Measurements from ENCODE around the gene SEC22A. TPM values are rescaled to one million over a fixed set of nuclear protein-coding genes. Genes with fewer than 3 reads are reported as not detected.

SEC22A gene
- total and polyA plus RNA-seq, 4 donors = 6.9 to 47.7 (median 11.9) TPM

DNA sequence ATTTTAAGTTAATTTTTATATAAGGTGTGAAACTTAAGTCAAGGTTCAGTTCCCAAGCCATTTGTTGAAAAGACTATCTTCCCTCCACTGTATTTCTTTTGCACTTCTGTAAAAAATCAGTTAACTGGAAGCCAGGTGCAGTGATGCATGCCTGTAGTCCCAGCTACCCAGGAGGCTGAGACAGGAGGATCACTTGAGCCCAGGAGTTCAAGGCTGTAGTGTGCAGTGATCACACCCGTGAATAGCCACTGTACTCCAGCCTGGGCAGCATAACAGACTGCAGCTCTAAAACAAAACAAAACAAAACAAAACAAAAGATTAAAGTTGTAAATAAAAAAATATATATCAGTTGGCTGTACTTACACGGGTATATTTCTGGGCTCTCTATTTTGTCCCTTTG, 33.1 kb upstream of the SEC22A start:
- H3K27me3 ChIP-seq (ENCODE audit: control insufficient read depth in 3 of 3, insufficient read depth in 3 of 3, low read length in 2 of 3) = no peaks in the 10 kb centered on the region
- no peak overlapping the region for H3K9ac ChIP-seq (ENCODE audit: insufficient read depth in 1 of 2, low read length in 2 of 2)
- TF ChIP-seq, protein P1, sequence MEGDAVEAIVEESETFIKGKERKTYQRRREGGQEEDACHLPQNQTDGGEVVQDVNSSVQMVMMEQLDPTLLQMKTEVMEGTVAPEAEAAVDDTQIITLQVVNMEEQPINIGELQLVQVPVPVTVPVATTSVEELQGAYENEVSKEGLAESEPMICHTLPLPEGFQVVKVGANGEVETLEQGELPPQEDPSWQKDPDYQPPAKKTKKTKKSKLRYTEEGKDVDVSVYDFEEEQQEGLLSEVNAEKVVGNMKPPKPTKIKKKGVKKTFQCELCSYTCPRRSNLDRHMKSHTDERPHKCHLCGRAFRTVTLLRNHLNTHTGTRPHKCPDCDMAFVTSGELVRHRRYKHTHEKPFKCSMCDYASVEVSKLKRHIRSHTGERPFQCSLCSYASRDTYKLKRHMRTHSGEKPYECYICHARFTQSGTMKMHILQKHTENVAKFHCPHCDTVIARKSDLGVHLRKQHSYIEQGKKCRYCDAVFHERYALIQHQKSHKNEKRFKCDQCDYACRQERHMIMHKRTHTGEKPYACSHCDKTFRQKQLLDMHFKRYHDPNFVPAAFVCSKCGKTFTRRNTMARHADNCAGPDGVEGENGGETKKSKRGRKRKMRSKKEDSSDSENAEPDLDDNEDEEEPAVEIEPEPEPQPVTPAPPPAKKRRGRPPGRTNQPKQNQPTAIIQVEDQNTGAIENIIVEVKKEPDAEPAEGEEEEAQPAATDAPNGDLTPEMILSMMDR (IDR thresholded peaks at IDR 0.05; ENCODE audit: control extremely low read depth, extremely low read depth) = no peak
- ATAC-seq (ENCODE audit: insufficient read depth, low FRiP score) (no peak), DNase-seq (no peak)
- WGBS, 2 donors = 83 to 86% methylated on average over 2 of the region's 2 CpGs
- peaks cover 0 to 11% (median 3%) of the 10 kb centered on the region in 4 donors for H3K36me3 ChIP-seq (ENCODE audit: control insufficient read depth in 4 of 4, insufficient read depth in 4 of 4, low read length in 4 of 4)
- H3K27ac ChIP-seq (ENCODE audit: low read depth in 1 of 2, low read length in 1 of 2) = no peak overlapping the region
- peaks cover 0 to 4% (median 0%) of the 10 kb centered on the region in 5 donors for H3K4me1 ChIP-seq (ENCODE audit: control insufficient read depth in 5 of 5, insufficient read depth in 5 of 5, low read length in 5 of 5)
- H3K9me3 ChIP-seq (ENCODE audit: control insufficient read depth in 4 of 4, insufficient read depth in 3 of 4, low read length in 3 of 4) = no peaks in the 10 kb centered on the region
- H3K4me3 ChIP-seq = no peak overlapping the region

GRCh38 chr3:123169492-123169929, 32.2 kb upstream of the SEC22A start:
- DNase-seq (peak in 2 of 3 donors; percentile 30 to 35), ATAC-seq (ENCODE audit: insufficient read depth, low FRiP score) (no peak)
- TF ChIP-seq, protein P1 (IDR thresholded peaks at IDR 0.05; ENCODE audit: control extremely low read depth, extremely low read depth) = no peak
- peaks cover 0 to 4% (median 3%) of the 10 kb centered on the region in 4 donors for H3K36me3 ChIP-seq (ENCODE audit: control insufficient read depth in 4 of 4, insufficient read depth in 4 of 4, low read length in 4 of 4)
- H3K9me3 ChIP-seq (ENCODE audit: control insufficient read depth in 4 of 4, insufficient read depth in 3 of 4, low read length in 3 of 4) = no peaks in the 10 kb centered on the region
- peaks cover 0 to 4% (median 0%) of the 10 kb centered on the region in 5 donors for H3K4me1 ChIP-seq (ENCODE audit: control insufficient read depth in 5 of 5, insufficient read depth in 5 of 5, low read length in 5 of 5)
- 75 to 87% methylated on average over 5 of the region's 5 CpGs for WGBS, 2 donors
- H3K27me3 ChIP-seq (ENCODE audit: control insufficient read depth in 3 of 3, insufficient read depth in 3 of 3, low read length in 2 of 3) = no peaks in the 10 kb centered on the region
- no peak overlapping the region for H3K4me3 ChIP-seq
- no peak overlapping the region for H3K27ac ChIP-seq (ENCODE audit: low read depth in 1 of 2, low read length in 1 of 2)
- H3K9ac ChIP-seq (ENCODE audit: insufficient read depth in 1 of 2, low read length in 2 of 2) = no peak overlapping the region

DNA sequence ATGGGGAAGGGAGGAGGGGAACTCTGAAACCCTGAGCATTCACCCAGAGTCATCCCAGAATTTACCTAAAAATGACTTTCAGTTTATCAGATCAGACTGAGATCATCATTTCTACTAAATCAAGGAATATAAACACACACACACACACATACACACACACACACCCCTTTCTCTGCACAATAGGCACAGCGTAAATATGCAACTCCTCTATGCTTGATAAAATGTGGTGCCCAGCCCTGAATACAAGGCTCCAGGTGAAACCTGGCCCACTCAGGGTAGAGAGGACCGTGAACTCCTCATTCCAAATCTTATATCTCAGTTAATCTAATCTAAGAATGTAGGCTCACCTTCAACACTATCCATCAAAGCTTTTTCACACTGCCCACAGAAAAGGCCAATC, 31.8 kb upstream of the SEC22A start:
- Histone ChIP-seq H3K27me3 (ENCODE audit: control insufficient read depth in 3 of 3, insufficient read depth in 3 of 3, low read length in 2 of 3) (no peaks in the 10 kb centered on the region), H3K9me3 (ENCODE audit: control insufficient read depth in 4 of 4, insufficient read depth in 3 of 4, low read length in 3 of 4) (no peaks in the 10 kb centered on the region), H3K36me3 (ENCODE audit: control insufficient read depth in 4 of 4, insufficient read depth in 4 of 4, low read length in 4 of 4) (peaks cover 0 to 4% (median under 1%) of the 10 kb centered on the region in 4 donors), H3K4me1 (ENCODE audit: control insufficient read depth in 5 of 5, insufficient read depth in 5 of 5, low read length in 5 of 5) (peaks cover 0 to 4% (median 0%) of the 10 kb centered on the region in 5 donors), H3K9ac (ENCODE audit: insufficient read depth in 1 of 2, low read length in 2 of 2) (no peak overlapping the region), H3K27ac (ENCODE audit: low read depth in 1 of 2, low read length in 1 of 2) (no peak overlapping the region), H3K4me3 (no peak overlapping the region)
- ATAC-seq (ENCODE audit: insufficient read depth, low FRiP score) (no peak), DNase-seq (no peak)
- TF ChIP-seq, protein P1 (IDR thresholded peaks at IDR 0.05; ENCODE audit: control extremely low read depth, extremely low read depth) = no peak
- 45 to 73% methylated on average over 2 of the region's 2 CpGs for WGBS, 2 donors

GRCh38 chr3:123180791-123181190, 21.0 kb upstream of the SEC22A start:
- Histone ChIP-seq H3K36me3 (ENCODE audit: control insufficient read depth in 4 of 4, insufficient read depth in 4 of 4, low read length in 4 of 4) (peaks cover 0 to 1% (median 0%) of the 10 kb centered on the region in 4 donors), H3K4me1 (ENCODE audit: control insufficient read depth in 5 of 5, insufficient read depth in 5 of 5, low read length in 5 of 5) (no peaks in the 10 kb centered on the region), H3K27me3 (ENCODE audit: control insufficient read depth in 3 of 3, insufficient read depth in 3 of 3, low read length in 2 of 3) (no peaks in the 10 kb centered on the region), H3K9me3 (ENCODE audit: control insufficient read depth in 4 of 4, insufficient read depth in 3 of 4, low read length in 3 of 4) (no peaks in the 10 kb centered on the region), H3K4me3 (no peak overlapping the region), H3K9ac (ENCODE audit: insufficient read depth in 1 of 2, low read length in 2 of 2) (no peak overlapping the region), H3K27ac (ENCODE audit: low read depth in 1 of 2, low read length in 1 of 2) (no peak overlapping the region)
- TF ChIP-seq, protein P1 (IDR thresholded peaks at IDR 0.05; ENCODE audit: control extremely low read depth, extremely low read depth) = no peak
- no peak for ATAC-seq (ENCODE audit: insufficient read depth, low FRiP score)
- WGBS, 2 donors = 94 to 95% methylated on average over 5 of the region's 5 CpGs
- no peak for DNase-seq

All from lung (tissue), 12 donors.